ENCODE measurements around the gene KCNK10. TPM values are rescaled to one million over a fixed set of nuclear protein-coding genes. Genes with fewer than 3 reads are reported as not detected.

The KCNK10 gene
- total and polyA plus RNA-seq, 7 donors = under 0.01 to 0.60 (median 0.28) TPM; not detected in 1

DNA sequence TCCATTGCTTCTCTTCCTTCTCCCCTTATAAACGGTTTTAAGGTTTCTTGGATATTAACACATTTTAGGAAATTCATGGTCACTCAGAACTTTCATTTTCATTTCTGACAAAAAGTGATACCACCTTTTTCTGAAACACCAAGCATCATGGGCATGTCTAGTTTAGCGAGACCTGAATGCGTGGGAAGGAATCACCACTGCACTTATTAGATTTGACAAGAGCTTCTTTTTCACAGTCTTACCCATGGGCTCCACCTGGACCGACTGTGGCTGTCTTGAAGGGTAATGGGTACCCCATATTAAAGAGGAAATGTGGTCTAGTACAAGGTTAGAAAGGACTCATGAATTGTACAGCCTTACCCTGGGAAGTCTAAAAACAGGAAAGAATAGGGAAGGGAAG lies 95.4 kb downstream of the KCNK10 start:
- WGBS, 2 donors = 84 to 88% methylated on average over 4 of the region's 4 CpGs
- no peaks in the 10 kb centered on the region for H3K27me3 ChIP-seq
- intact Hi-C loops (cut with DNase I) = no loop called here

GRCh38 chr14:88225721-88226120 lies 97.3 kb downstream of the KCNK10 start:
- H3K36me3 ChIP-seq = no peaks in the 10 kb centered on the region
- intact Hi-C loops (cut with DNase I) = no loop called here
- TF ChIP-seq POLR2A (IDR thresholded peaks at IDR 0.05) (no peak), POLR2AphosphoS5 (IDR thresholded peaks at IDR 0.05) (no peak), EP300 (IDR thresholded peaks at IDR 0.05) (no peak)
- TF ChIP-seq, protein P1, sequence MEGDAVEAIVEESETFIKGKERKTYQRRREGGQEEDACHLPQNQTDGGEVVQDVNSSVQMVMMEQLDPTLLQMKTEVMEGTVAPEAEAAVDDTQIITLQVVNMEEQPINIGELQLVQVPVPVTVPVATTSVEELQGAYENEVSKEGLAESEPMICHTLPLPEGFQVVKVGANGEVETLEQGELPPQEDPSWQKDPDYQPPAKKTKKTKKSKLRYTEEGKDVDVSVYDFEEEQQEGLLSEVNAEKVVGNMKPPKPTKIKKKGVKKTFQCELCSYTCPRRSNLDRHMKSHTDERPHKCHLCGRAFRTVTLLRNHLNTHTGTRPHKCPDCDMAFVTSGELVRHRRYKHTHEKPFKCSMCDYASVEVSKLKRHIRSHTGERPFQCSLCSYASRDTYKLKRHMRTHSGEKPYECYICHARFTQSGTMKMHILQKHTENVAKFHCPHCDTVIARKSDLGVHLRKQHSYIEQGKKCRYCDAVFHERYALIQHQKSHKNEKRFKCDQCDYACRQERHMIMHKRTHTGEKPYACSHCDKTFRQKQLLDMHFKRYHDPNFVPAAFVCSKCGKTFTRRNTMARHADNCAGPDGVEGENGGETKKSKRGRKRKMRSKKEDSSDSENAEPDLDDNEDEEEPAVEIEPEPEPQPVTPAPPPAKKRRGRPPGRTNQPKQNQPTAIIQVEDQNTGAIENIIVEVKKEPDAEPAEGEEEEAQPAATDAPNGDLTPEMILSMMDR (IDR thresholded peaks at IDR 0.05) = no peak
- peaks cover 0 to 10% (median 1%) of the 10 kb centered on the region in 4 donors for H3K9me3 ChIP-seq
- H3K27me3 ChIP-seq = no peaks in the 10 kb centered on the region
- no peaks in the 10 kb centered on the region for H3K4me1 ChIP-seq
- no peak overlapping the region for H3K4me3 ChIP-seq
- H3K27ac ChIP-seq = no peak overlapping the region
- 59 to 79% methylated on average over 3 of the region's 3 CpGs for WGBS, 2 donors
- DNase-seq = no peak

More for the DNA sequence above, 95.4 kb downstream of the KCNK10 start:
- no peak for DNase-seq
- peaks cover 0 to 3% (median 1%) of the 10 kb centered on the region in 4 donors for H3K9me3 ChIP-seq
- H3K36me3 ChIP-seq = no peaks in the 10 kb centered on the region
- no peaks in the 10 kb centered on the region for H3K4me1 ChIP-seq
- H3K4me3 ChIP-seq = no peak overlapping the region
- no peak overlapping the region for H3K27ac ChIP-seq
- TF ChIP-seq, protein P1 (IDR thresholded peaks at IDR 0.05) = no peak
- TF ChIP-seq POLR2A (IDR thresholded peaks at IDR 0.05) = no peak
- TF ChIP-seq POLR2AphosphoS5 (IDR thresholded peaks at IDR 0.05) = no peak
- TF ChIP-seq EP300 (IDR thresholded peaks at IDR 0.05) = no peak

GRCh38 chr14:88218119-88218915 lies 104.8 kb downstream of the KCNK10 start:
- peaks cover 0 to 7% (median 0%) of the 10 kb centered on the region in 4 donors for H3K9me3 ChIP-seq
- H3K4me3 ChIP-seq = no peak overlapping the region
- intact Hi-C loops (cut with DNase I) = no loop called here
- no peaks in the 10 kb centered on the region for H3K27me3 ChIP-seq
- WGBS, 2 donors = 75 to 80% methylated on average over 9 of the region's 9 CpGs
- no peaks in the 10 kb centered on the region for H3K4me1 ChIP-seq
- H3K27ac ChIP-seq = no peak overlapping the region
- DNase-seq = no peak
- TF ChIP-seq, protein P1 (IDR thresholded peaks at IDR 0.05) = no peak
- TF ChIP-seq POLR2AphosphoS5 (IDR thresholded peaks at IDR 0.05) = no peak
- no peak for TF ChIP-seq EP300 (IDR thresholded peaks at IDR 0.05)
- no peak for TF ChIP-seq POLR2A (IDR thresholded peaks at IDR 0.05)
- H3K36me3 ChIP-seq = no peaks in the 10 kb centered on the region

GRCh38 chr14:88212691-88213090 lies 110.4 kb downstream of the KCNK10 start:
- Histone ChIP-seq H3K27ac (no peak overlapping the region), H3K4me3 (no peak overlapping the region), H3K9me3 (no peaks in the 10 kb centered on the region), H3K4me1 (no peaks in the 10 kb centered on the region), H3K27me3 (peaks cover 0 to 7% (median 0%) of the 10 kb centered on the region in 3 donors), H3K36me3 (no peaks in the 10 kb centered on the region)
- no peak for DNase-seq
- no peak for TF ChIP-seq POLR2A (IDR thresholded peaks at IDR 0.05)
- no peak for TF ChIP-seq EP300 (IDR thresholded peaks at IDR 0.05)
- TF ChIP-seq POLR2AphosphoS5 (IDR thresholded peaks at IDR 0.05) = no peak
- TF ChIP-seq, protein P1 (IDR thresholded peaks at IDR 0.05) = no peak
- intact Hi-C loops (cut with DNase I) = no loop called here

All from sigmoid colon (tissue), 7 donors.